ENCODE data around the gene RTN4. TPM values are rescaled to one million over a fixed set of nuclear protein-coding genes. Genes with fewer than 3 reads are reported as not detected.

Gene RTN4
- total RNA-seq, 2 donors from 2014 or later = 199 to 280 TPM

- no peak overlapping the region for H3K4me3 ChIP-seq
- TF ChIP-seq, protein P1, sequence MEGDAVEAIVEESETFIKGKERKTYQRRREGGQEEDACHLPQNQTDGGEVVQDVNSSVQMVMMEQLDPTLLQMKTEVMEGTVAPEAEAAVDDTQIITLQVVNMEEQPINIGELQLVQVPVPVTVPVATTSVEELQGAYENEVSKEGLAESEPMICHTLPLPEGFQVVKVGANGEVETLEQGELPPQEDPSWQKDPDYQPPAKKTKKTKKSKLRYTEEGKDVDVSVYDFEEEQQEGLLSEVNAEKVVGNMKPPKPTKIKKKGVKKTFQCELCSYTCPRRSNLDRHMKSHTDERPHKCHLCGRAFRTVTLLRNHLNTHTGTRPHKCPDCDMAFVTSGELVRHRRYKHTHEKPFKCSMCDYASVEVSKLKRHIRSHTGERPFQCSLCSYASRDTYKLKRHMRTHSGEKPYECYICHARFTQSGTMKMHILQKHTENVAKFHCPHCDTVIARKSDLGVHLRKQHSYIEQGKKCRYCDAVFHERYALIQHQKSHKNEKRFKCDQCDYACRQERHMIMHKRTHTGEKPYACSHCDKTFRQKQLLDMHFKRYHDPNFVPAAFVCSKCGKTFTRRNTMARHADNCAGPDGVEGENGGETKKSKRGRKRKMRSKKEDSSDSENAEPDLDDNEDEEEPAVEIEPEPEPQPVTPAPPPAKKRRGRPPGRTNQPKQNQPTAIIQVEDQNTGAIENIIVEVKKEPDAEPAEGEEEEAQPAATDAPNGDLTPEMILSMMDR (IDR thresholded peaks at IDR 0.05) = no peak
- DNase-seq = no peak
- no peak overlapping the region for H3K27ac ChIP-seq
- no peaks in the 10 kb centered on the region for H3K36me3 ChIP-seq
- no peaks in the 10 kb centered on the region for H3K27me3 ChIP-seq
- intact Hi-C loops (cut with DNase I) = no loop called here
- no peaks in the 10 kb centered on the region for H3K9me3 ChIP-seq
- H3K4me1 ChIP-seq = no peaks in the 10 kb centered on the region
- H3K9ac ChIP-seq (ENCODE audit: low read depth in 2 of 2, low read length in 2 of 2) = no peak overlapping the region
Observed at GRCh38 chr2:54935389-54935788, 114.9 kb downstream of the RTN4 start.

GRCh38 chr2:54931473-54931872, 118.8 kb downstream of the RTN4 start:
- Histone ChIP-seq H3K4me3 (no peak overlapping the region), H3K27me3 (no peaks in the 10 kb centered on the region), H3K27ac (no peak overlapping the region), H3K4me1 (no peaks in the 10 kb centered on the region), H3K9ac (ENCODE audit: low read depth in 2 of 2, low read length in 2 of 2) (no peak overlapping the region), H3K9me3 (no peaks in the 10 kb centered on the region), H3K36me3 (no peaks in the 10 kb centered on the region)
- DNase-seq = no peak
- intact Hi-C loops (cut with DNase I) = no loop called here
- TF ChIP-seq, protein P1 (IDR thresholded peaks at IDR 0.05) = no peak

GRCh38 chr2:54928719-54929118, 121.5 kb downstream of the RTN4 start:
- intact Hi-C loops (cut with DNase I) = no loop called here
- Histone ChIP-seq H3K4me3 (no peak overlapping the region), H3K36me3 (no peaks in the 10 kb centered on the region), H3K9me3 (no peaks in the 10 kb centered on the region), H3K9ac (ENCODE audit: low read depth in 2 of 2, low read length in 2 of 2) (no peak overlapping the region), H3K27ac (no peak overlapping the region), H3K4me1 (no peaks in the 10 kb centered on the region), H3K27me3 (no peaks in the 10 kb centered on the region)
- no peak for DNase-seq
- TF ChIP-seq, protein P1 (IDR thresholded peaks at IDR 0.05) = no peak

- no peak overlapping the region for H3K4me3 ChIP-seq
- no peaks in the 10 kb centered on the region for H3K9me3 ChIP-seq
- no peaks in the 10 kb centered on the region for H3K27me3 ChIP-seq
- TF ChIP-seq, protein P1 (IDR thresholded peaks at IDR 0.05) = no peak
- H3K4me1 ChIP-seq = no peaks in the 10 kb centered on the region
- H3K9ac ChIP-seq (ENCODE audit: low read depth in 2 of 2, low read length in 2 of 2) = no peak overlapping the region
- H3K27ac ChIP-seq = no peak overlapping the region
- no peak for DNase-seq
- H3K36me3 ChIP-seq = no peaks in the 10 kb centered on the region
- intact Hi-C loops (cut with DNase I) = no loop called here
Observed at GRCh38 chr2:54927751-54928615, 122.3 kb downstream of the RTN4 start.

DNA sequence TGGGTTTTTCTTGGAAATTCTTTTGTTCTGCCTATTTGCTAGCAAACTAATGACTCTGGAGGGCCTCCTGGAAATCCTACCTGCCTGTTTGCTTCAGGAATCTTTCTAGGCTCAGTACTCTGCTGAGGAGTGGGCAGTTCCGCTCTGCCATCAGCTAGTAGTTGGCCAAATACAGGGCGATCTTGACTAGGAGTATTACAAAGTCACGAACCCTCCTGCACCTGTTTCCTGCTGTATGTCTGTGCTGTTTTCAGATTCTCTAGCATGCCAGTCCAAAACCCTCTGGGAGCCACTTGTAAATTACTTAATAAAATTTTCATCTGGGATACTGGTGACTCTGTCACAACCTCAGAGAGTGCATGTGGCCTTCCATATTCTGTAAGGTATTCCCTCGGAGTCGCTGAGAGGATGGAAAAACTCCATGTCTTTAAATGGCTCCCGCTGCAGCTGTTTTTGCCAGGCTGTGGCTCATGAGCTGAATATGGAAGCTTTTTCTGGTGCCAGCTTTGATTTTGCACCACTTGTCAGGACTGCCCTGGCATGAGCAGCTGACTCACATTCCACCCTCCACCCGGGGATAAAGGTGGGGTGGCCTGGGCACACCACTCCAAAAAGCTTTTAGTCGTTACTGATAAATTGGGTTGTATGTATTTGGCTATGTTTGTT, 123.0 kb downstream of the RTN4 start:
- H3K36me3 ChIP-seq = no peaks in the 10 kb centered on the region
- H3K9ac ChIP-seq (ENCODE audit: low read depth in 2 of 2, low read length in 2 of 2) = no peak overlapping the region
- no peak for DNase-seq
- no peak overlapping the region for H3K27ac ChIP-seq
- intact Hi-C loops (cut with DNase I) = no loop called here
- TF ChIP-seq, protein P1 (IDR thresholded peaks at IDR 0.05) = no peak
- no peaks in the 10 kb centered on the region for H3K27me3 ChIP-seq
- H3K4me1 ChIP-seq = no peaks in the 10 kb centered on the region
- no peaks in the 10 kb centered on the region for H3K9me3 ChIP-seq
- H3K4me3 ChIP-seq = no peak overlapping the region
